Measurements from ENCODE around the gene MEAK7. TPM values are rescaled to one million over a fixed set of nuclear protein-coding genes. Genes with fewer than 3 reads are reported as not detected.

The MEAK7 gene
- total RNA-seq, 1 donor from 2014 or later: 23.1 TPM

DNA sequence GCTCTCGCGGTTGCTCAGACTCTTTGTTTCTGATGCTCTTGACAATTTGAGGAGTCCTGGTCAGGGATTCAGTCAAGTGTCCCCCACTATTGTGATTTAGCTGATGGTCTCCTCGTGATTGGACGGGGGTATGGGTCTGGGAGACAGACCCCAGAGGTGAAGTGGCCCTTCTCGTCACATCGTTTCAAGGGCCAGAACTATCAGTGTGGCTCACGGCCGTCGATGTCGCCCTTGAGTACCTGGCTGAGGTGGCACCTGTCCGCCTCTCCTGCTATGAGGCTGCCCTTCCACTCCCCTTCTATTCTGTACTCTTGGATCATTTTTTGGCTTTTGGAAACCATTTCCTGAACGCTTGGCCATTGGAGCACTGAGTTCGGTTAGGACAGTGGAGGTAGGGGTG lies 7.4 kb upstream of the MEAK7 start:
- no peak overlapping the region for H3K4me3 ChIP-seq (ENCODE audit: low read depth, low read length)
- no peak for DNase-seq (ENCODE audit: low read depth)
- TF ChIP-seq, protein P1, sequence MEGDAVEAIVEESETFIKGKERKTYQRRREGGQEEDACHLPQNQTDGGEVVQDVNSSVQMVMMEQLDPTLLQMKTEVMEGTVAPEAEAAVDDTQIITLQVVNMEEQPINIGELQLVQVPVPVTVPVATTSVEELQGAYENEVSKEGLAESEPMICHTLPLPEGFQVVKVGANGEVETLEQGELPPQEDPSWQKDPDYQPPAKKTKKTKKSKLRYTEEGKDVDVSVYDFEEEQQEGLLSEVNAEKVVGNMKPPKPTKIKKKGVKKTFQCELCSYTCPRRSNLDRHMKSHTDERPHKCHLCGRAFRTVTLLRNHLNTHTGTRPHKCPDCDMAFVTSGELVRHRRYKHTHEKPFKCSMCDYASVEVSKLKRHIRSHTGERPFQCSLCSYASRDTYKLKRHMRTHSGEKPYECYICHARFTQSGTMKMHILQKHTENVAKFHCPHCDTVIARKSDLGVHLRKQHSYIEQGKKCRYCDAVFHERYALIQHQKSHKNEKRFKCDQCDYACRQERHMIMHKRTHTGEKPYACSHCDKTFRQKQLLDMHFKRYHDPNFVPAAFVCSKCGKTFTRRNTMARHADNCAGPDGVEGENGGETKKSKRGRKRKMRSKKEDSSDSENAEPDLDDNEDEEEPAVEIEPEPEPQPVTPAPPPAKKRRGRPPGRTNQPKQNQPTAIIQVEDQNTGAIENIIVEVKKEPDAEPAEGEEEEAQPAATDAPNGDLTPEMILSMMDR (conservative IDR thresholded peaks at IDR 0.05; ENCODE audit: low read depth, low read length): no peak

- DNase-seq (ENCODE audit: low read depth): no peak
- H3K4me3 ChIP-seq (ENCODE audit: low read depth, low read length): no peak overlapping the region
- TF ChIP-seq, protein P1 (conservative IDR thresholded peaks at IDR 0.05; ENCODE audit: low read depth, low read length): peak; percentile 91
These were observed 6.8 kb upstream of the MEAK7 start for GRCh38 chr16:84511180-84511800.

DNA sequence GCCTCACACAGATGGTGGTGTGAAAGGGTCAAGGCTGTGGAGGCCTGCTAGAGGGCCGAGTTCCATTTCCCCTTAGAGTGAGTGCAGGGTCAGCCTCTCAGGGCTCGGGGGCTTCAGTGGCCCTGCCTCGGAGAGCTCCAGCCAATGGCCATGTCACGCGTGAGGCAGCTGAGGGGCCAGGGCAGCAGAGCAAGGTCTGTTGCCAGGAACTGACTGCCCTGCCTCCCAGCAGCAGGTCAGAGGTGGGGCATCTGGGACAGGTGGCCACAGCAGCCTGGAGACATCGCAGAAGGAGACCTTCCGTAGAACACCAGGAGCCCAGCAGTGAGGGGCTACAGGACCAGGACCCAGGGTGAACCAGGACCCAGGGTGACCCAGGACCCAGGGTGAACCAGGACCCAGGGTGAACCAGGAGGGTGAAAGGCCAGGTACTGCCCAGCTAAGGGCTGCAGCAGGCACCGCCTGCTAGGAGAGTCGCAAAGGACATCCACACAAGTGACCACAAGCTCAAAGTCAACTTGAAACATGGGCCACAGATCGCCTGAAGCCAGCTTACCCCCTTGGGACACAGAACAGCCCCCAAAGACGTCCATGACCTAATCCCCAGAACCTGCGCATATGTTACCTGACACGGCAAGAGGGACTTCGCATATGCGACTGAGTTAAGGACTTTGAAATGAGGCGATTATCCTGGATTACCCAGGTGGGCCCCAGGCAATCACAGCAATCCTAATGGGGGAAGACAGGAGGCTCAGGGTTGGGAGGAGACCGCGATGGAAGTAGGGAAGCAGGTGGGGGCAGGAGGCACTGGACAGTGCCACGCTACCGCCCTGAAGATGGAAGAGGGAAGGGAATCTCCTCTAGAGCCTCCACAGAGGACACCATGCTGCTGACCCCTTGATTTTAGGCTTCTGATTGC lies 4.8 kb upstream of the MEAK7 start:
- H3K4me3 ChIP-seq (ENCODE audit: low read depth, low read length): no peak overlapping the region
- no peak for DNase-seq (ENCODE audit: low read depth)
- TF ChIP-seq, protein P1 (conservative IDR thresholded peaks at IDR 0.05; ENCODE audit: low read depth, low read length): no peak

DNA sequence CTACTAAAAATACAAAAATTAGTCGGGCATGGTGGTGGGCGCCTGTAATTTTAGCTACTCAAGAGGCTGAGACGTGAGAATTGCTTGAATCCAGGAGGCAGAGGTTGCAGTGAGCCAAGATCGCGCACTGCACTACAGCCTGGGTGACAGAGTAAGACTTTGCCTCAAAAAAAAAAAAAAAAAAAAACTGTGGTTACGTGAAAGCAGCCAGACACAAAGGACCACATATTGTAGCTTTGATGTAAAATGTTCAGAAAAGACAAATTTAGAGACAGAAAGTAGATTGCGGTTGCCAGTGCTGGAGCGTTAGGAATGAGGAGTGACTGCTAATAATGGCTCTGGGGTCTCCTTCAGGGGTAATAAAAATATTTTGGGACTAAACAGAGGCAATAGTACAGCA lies 4.0 kb upstream of the MEAK7 start:
- TF ChIP-seq, protein P1 (conservative IDR thresholded peaks at IDR 0.05; ENCODE audit: low read depth, low read length): no peak
- no peak overlapping the region for H3K4me3 ChIP-seq (ENCODE audit: low read depth, low read length)

GRCh38 chr16:84507011-84507982 lies 2.8 kb upstream of the MEAK7 start:
- no peak for DNase-seq (ENCODE audit: low read depth)
- TF ChIP-seq, protein P1 (conservative IDR thresholded peaks at IDR 0.05; ENCODE audit: low read depth, low read length): no peak
- H3K4me3 ChIP-seq (ENCODE audit: low read depth, low read length): no peak overlapping the region

More for the DNA sequence above, 4.0 kb upstream of the MEAK7 start:
- no peak for DNase-seq (ENCODE audit: low read depth)

All from epithelial cell of proximal tubule (primary cell).